ENCODE measurements around the gene ARFGEF2. TPM values are rescaled to one million over a fixed set of nuclear protein-coding genes. Genes with fewer than 3 reads are reported as not detected.

ARFGEF2 gene
- total and polyA plus RNA-seq, 2 of the 8 experiments (the other 6 are each of a cell fraction or from before 2014, with no cell fraction given): 8.1 to 21.8 TPM

- no peak overlapping the region for H3K9ac ChIP-seq (replicated peaks in 1 of 4; ENCODE audit: extremely low read depth in 1 of 4, low read depth in 3 of 4, low read length in 3 of 4)
- peaks cover 0 to 2% (median 0%) of the 10 kb centered on the region in 4 experiments; a peak in 1 of 7 replicates for H3K4me1 ChIP-seq (replicated peaks in 1 of 4; ENCODE audit: control insufficient read depth in 3 of 4, insufficient read depth in 4 of 4, low read length in 3 of 4)
- no peak overlapping the region for H3K56ac ChIP-seq (replicated peaks; ENCODE audit: insufficient read length, low read depth, low read length)
- no peak for DNase-seq (ENCODE audit: low read depth in 1 of 2, low spot score in 2 of 2)
- no peak overlapping the region for H3K27ac ChIP-seq (ENCODE audit: low read depth, low read length)
- H2BK120ac ChIP-seq (replicated peaks; ENCODE audit: low read depth, low read length): no peak overlapping the region
- no peak overlapping the region for H2AFZ ChIP-seq (ENCODE audit: low read length)
- H3K79me1 ChIP-seq (ENCODE audit: low read depth, low read length): no peaks in the 10 kb centered on the region
- POLR2A ChIA-PET (ENCODE audit: partially characterized antibody): no interaction called here
- no peak overlapping the region for H4K91ac ChIP-seq (replicated peaks; ENCODE audit: insufficient read length, low read length)
- H3K36me3 ChIP-seq (ENCODE audit: control insufficient read depth in 2 of 4, insufficient read depth in 4 of 4, low read length in 3 of 4): peaks cover 13 to 29% (median 25%) of the 10 kb centered on the region in 4 experiments
- H2BK15ac ChIP-seq (ENCODE audit: low read length): no peak overlapping the region
- H4K8ac ChIP-seq (ENCODE audit: extremely low read depth, insufficient read depth, low read length): no peak overlapping the region; the same call in 1 of the 2 replicates
- H3K23ac ChIP-seq (ENCODE audit: insufficient read length): no peak overlapping the region
- H2BK12ac ChIP-seq (ENCODE audit: low read depth, low read length): no peak overlapping the region
- H3K79me2 ChIP-seq (ENCODE audit: control insufficient read depth in 1 of 2, insufficient read depth in 2 of 2, low read length in 2 of 2): no peaks in the 10 kb centered on the region; a peak in 1 of 4 replicates
- no peak overlapping the region for H3K4ac ChIP-seq (replicated peaks; ENCODE audit: insufficient read length, low read depth, low read length)
- no peak overlapping the region for H3K4me3 ChIP-seq (ENCODE audit: extremely low read depth in 1 of 4, insufficient read depth in 2 of 4, low read depth in 3 of 4, low read length in 4 of 4)
- 92% methylated on average over 10 of the region's 10 CpGs; no CpG with 5 or more reads in 1 of the 2 experiments for WGBS, 2 experiments (ENCODE audit: extremely low coverage in 1 of 2, insufficient coverage in 1 of 2, insufficient read length in 1 of 2, insufficient replicate concordance in 2 of 2, low coverage in 1 of 2, low lambda C conversion rate in 2 of 2, missing lambda C conversion rate in 1 of 2)
- no peak overlapping the region for H3K14ac ChIP-seq (ENCODE audit: insufficient read length)
- H4K20me1 ChIP-seq (replicated peaks in 1 of 2; ENCODE audit: control insufficient read depth in 1 of 2, insufficient read depth in 2 of 2, low read length in 2 of 2): peaks cover 3 to 5% of the 10 kb centered on the region in 2 experiments
- H2BK5ac ChIP-seq (ENCODE audit: low read depth, low read length): no peak overlapping the region
- no peak for TF ChIP-seq BACH1 (IDR thresholded peaks at IDR 0.05; ENCODE audit: low read length)
- no peak overlapping the region for H3K4me2 ChIP-seq (ENCODE audit: insufficient read depth in 1 of 2, low read depth in 2 of 2, low read length in 2 of 2)
- CTCF ChIA-PET (ENCODE audit: partially characterized antibody): interaction anchor here (0.5 to 5.7 kb wide), 2 partner anchors 12 to 294 kb away, joined by 3 to 39 read pairs; no protein-coding TSS in a partner anchor
- no peak overlapping the region for H2AK5ac ChIP-seq (ENCODE audit: low read depth, low read length)
- no peaks in the 10 kb centered on the region for H3K27me3 ChIP-seq (replicated peaks in 1 of 4; ENCODE audit: control insufficient read depth in 3 of 4, extremely low read depth in 1 of 4, insufficient read depth in 3 of 4, low read length in 3 of 4)
- H3K9me3 ChIP-seq (ENCODE audit: insufficient read depth in 2 of 2, low read depth in 1 of 2, low read length in 1 of 2): no peaks in the 10 kb centered on the region
- H3K18ac ChIP-seq (ENCODE audit: extremely low read depth, low read length): no peak overlapping the region
- H3K23me2 ChIP-seq (ENCODE audit: low read depth, low read length): no peaks in the 10 kb centered on the region
- no peak overlapping the region for H4K5ac ChIP-seq (ENCODE audit: insufficient read length, low read depth, low read length)
- H2BK20ac ChIP-seq (ENCODE audit: low read length): no peak overlapping the region
- no peak for FAIRE-seq
Observed at GRCh38 chr20:48951041-48951440, 29.5 kb downstream of the ARFGEF2 start.

Data from H1 (cell line).